NT2/D1 (cell line): ENCODE data around the gene BEGAIN.

Experiments used
- DNase-seq: peaks from one replicate; pipeline ENCODE4 v3.0.0-alpha.2; 2011; ENCODE audit warnings: low read depth, low spot score
- H3K27me3 ChIP-seq: 2 replicates; pipeline ENCODE4 v1.6.0; 2011; ENCODE audit warnings: mild to moderate bottlenecking; ENCODE audit not compliant: insufficient read length, insufficient read depth
- H3K36me3 ChIP-seq: 2 replicates; pipeline ENCODE4 v1.6.1; 2011; ENCODE audit warnings: mild to moderate bottlenecking, low read length, mixed read lengths; ENCODE audit not compliant: insufficient read depth, insufficient read length
- H3K4me1 ChIP-seq: 2 replicates; pipeline ENCODE4 v1.5.1; 2011; ENCODE audit not compliant: insufficient read depth, insufficient read length
- H3K4me3 ChIP-seq: 2 replicates; pipeline ENCODE4 v1.5.1; 2011; ENCODE audit warnings: low read depth; ENCODE audit not compliant: insufficient read length
- H3K9ac ChIP-seq: 2 replicates; pipeline ENCODE4 v1.6.0; 2011; ENCODE audit warnings: low read depth; ENCODE audit not compliant: insufficient read length
- H3K9me3 ChIP-seq: 2 replicates; pipeline ENCODE4 v1.5.1; 2011; ENCODE audit warnings: mild to moderate bottlenecking, low read length; ENCODE audit not compliant: insufficient read depth
- SUZ12 ChIP-seq: IDR thresholded peaks from 2 replicates; pipeline ENCODE4 v1.6.1; 2011; ENCODE audit not compliant: insufficient read length, insufficient read depth; ENCODE audit errors: extremely low read depth
- YY1 ChIP-seq: IDR thresholded peaks from 2 replicates; pipeline ENCODE4 v1.6.1; 2011; ENCODE audit not compliant: insufficient read length, insufficient read depth
- ZNF274 ChIP-seq: IDR thresholded peaks from 2 replicates; pipeline ENCODE4 v1.6.1; 2011; ENCODE audit warnings: mild to moderate bottlenecking, low read depth, low read length

The BEGAIN gene

GRCh38 chr14:100559455-100559854 is 27.8 kb downstream of the BEGAIN start:
- H3K27me3 ChIP-seq: peaks cover 6% of the 10 kb centered on the region
- H3K9me3 ChIP-seq: no peaks in the 10 kb centered on the region
- TF ChIP-seq ZNF274 (no peak), SUZ12 (no peak), YY1 (no peak)
- no peak overlapping the region for H3K4me3 ChIP-seq
- DNase-seq: no peak
- no peak overlapping the region for H3K9ac ChIP-seq
- H3K4me1 ChIP-seq: peaks cover 12% of the 10 kb centered on the region
- no peaks in the 10 kb centered on the region for H3K36me3 ChIP-seq

- peaks cover 6% of the 10 kb centered on the region for H3K27me3 ChIP-seq
- no peaks in the 10 kb centered on the region for H3K36me3 ChIP-seq
- no peaks in the 10 kb centered on the region for H3K9me3 ChIP-seq
- peaks cover 12% of the 10 kb centered on the region for H3K4me1 ChIP-seq
- no peak overlapping the region for H3K9ac ChIP-seq
- TF ChIP-seq SUZ12: no peak
- TF ChIP-seq ZNF274: no peak
- no peak for TF ChIP-seq YY1
- no peak overlapping the region for H3K4me3 ChIP-seq
- no peak for DNase-seq
These were observed 28.3 kb downstream of the BEGAIN start for GRCh38 chr14:100558966-100559365.

GRCh38 chr14:100558226-100558625 is 29.0 kb downstream of the BEGAIN start:
- no peak overlapping the region for H3K9ac ChIP-seq
- H3K4me1 ChIP-seq: peaks cover 12% of the 10 kb centered on the region

GRCh38 chr14:100557658-100558057 is 29.6 kb downstream of the BEGAIN start:
- no peaks in the 10 kb centered on the region for H3K36me3 ChIP-seq
- peaks cover 12% of the 10 kb centered on the region for H3K4me1 ChIP-seq
- no peaks in the 10 kb centered on the region for H3K27me3 ChIP-seq
- no peak for DNase-seq
- H3K4me3 ChIP-seq: no peak overlapping the region
- no peaks in the 10 kb centered on the region for H3K9me3 ChIP-seq
- TF ChIP-seq SUZ12: no peak
- TF ChIP-seq ZNF274: no peak
- no peak overlapping the region for H3K9ac ChIP-seq

More at GRCh38 chr14:100558226-100558625, 29.0 kb downstream of the BEGAIN start:
- H3K27me3 ChIP-seq: no peaks in the 10 kb centered on the region
- TF ChIP-seq YY1 (no peak), ZNF274 (no peak), SUZ12 (no peak)
- no peak overlapping the region for H3K4me3 ChIP-seq
- DNase-seq: no peak
- H3K36me3 ChIP-seq: no peaks in the 10 kb centered on the region
- no peaks in the 10 kb centered on the region for H3K9me3 ChIP-seq

- H3K4me1 ChIP-seq: peaks cover 12% of the 10 kb centered on the region
- TF ChIP-seq ZNF274: no peak
- no peak for TF ChIP-seq SUZ12
- no peak for TF ChIP-seq YY1
- H3K9me3 ChIP-seq: no peaks in the 10 kb centered on the region
- no peaks in the 10 kb centered on the region for H3K36me3 ChIP-seq
- no peak for DNase-seq
- H3K9ac ChIP-seq: no peak overlapping the region
- no peaks in the 10 kb centered on the region for H3K27me3 ChIP-seq
- H3K4me3 ChIP-seq: no peak overlapping the region
These were observed 30.2 kb downstream of the BEGAIN start for GRCh38 chr14:100556936-100557505.

GRCh38 chr14:100556140-100556475 is 31.1 kb downstream of the BEGAIN start:
- Histone ChIP-seq H3K4me1 (peaks cover 12% of the 10 kb centered on the region), H3K27me3 (no peaks in the 10 kb centered on the region), H3K36me3 (no peaks in the 10 kb centered on the region), H3K4me3 (no peak overlapping the region), H3K9me3 (no peaks in the 10 kb centered on the region), H3K9ac (no peak overlapping the region)
- TF ChIP-seq ZNF274: no peak
- TF ChIP-seq YY1: no peak
- TF ChIP-seq SUZ12: no peak
- no peak for DNase-seq

- no peak overlapping the region for H3K4me3 ChIP-seq
- peaks cover 12% of the 10 kb centered on the region for H3K4me1 ChIP-seq
- no peaks in the 10 kb centered on the region for H3K27me3 ChIP-seq
- no peak for TF ChIP-seq ZNF274
- TF ChIP-seq YY1: no peak
- TF ChIP-seq SUZ12: no peak
- no peaks in the 10 kb centered on the region for H3K9me3 ChIP-seq
- no peak overlapping the region for H3K9ac ChIP-seq
- H3K36me3 ChIP-seq: no peaks in the 10 kb centered on the region
- no peak for DNase-seq
These were observed 31.6 kb downstream of the BEGAIN start for GRCh38 chr14:100555436-100556139.
